Activated T-cell treated with anti-CD3 and anti-CD28 coated beads, Interleukin-2, amount 50 U/mL, for 24 hours (primary cell): ENCODE measurements around the gene GTPBP4.
A peak's percentile ranks its signal among the peaks of the same experiment; 100 is the strongest.

Source experiments
- DNase-seq: peaks from one replicate; pipeline ENCODE4 v3.0.0-alpha.2; 2020
- H3K27ac Mint-ChIP-seq: 2 replicates; pipeline ENCODE4 v1.8.0; 2020; ENCODE audit warnings: mild to moderate bottlenecking, mixed read lengths
- H3K27me3 Mint-ChIP-seq: 2 replicates; pipeline ENCODE4 v1.8.0; 2020; ENCODE audit warnings: mixed read lengths
- H3K36me3 Mint-ChIP-seq: 2 replicates; pipeline ENCODE4 v1.8.0; 2020; ENCODE audit warnings: low read depth, mixed read lengths
- H3K4me1 Mint-ChIP-seq: 2 replicates; pipeline ENCODE4 v1.8.0; 2020; ENCODE audit warnings: low read depth, mixed read lengths
- H3K4me3 Mint-ChIP-seq: 2 replicates; pipeline ENCODE4 v1.8.0; 2020; ENCODE audit warnings: mild to moderate bottlenecking, moderate library complexity, mixed read lengths
- H3K9me3 Mint-ChIP-seq: 2 replicates; pipeline ENCODE4 v1.8.0; 2020; ENCODE audit warnings: mixed read lengths

Gene GTPBP4

DNA sequence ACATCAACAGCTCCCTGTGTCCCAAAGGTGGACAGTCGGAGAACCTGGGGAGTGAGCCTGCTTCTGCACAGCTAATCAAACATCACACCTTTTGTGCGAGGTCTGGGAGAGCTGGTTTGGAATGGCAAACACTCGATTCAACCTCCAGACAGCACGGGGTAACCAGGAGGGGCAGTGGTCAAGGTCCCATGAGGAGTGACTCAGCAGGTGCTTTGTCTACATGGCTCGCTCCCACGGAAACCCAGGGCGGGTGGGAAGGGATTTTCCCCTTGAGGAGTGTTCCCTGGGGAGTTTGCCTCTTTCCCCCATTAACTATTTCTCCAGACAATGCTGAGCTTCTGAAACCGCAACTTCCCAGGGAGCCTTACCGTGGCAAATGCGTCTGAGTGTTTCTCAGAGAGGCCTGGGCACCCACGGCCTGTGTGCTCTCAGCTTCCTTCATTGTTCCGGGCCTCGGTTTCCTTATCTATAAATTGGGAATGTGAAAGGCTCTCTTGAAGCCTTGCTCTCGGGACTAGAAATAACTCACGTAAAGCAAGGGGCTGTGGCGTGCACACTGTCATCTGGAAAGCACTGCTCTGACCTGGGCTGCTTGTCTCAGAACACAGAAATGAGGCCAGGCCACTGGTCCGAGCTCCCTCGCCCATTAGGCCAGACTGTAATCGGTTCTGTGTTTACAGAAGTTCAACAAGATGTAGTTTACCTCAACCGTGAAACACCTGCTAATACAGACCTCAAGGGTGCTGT, 14.0 kb upstream of the GTPBP4 start:
- H3K9me3 Mint-ChIP-seq: peaks cover 8% of the 10 kb centered on the region
- no peak overlapping the region for H3K4me3 Mint-ChIP-seq
- no peak overlapping the region for H3K27ac Mint-ChIP-seq
- DNase-seq: no peak
- H3K27me3 Mint-ChIP-seq: peaks cover 2% of the 10 kb centered on the region
- peaks cover 1% of the 10 kb centered on the region for H3K36me3 Mint-ChIP-seq
- H3K4me1 Mint-ChIP-seq: no peaks in the 10 kb centered on the region

- H3K4me3 Mint-ChIP-seq: no peak overlapping the region
- no peaks in the 10 kb centered on the region for H3K27me3 Mint-ChIP-seq
- no peak for DNase-seq
- no peak overlapping the region for H3K27ac Mint-ChIP-seq
- peaks cover 3% of the 10 kb centered on the region for H3K36me3 Mint-ChIP-seq
- peaks cover 9% of the 10 kb centered on the region for H3K9me3 Mint-ChIP-seq
- H3K4me1 Mint-ChIP-seq: no peaks in the 10 kb centered on the region
Observed at GRCh38 chr10:974785-975074, 13.5 kb upstream of the GTPBP4 start.

- no peak for DNase-seq
- peaks cover 16% of the 10 kb centered on the region for H3K36me3 Mint-ChIP-seq
- no peaks in the 10 kb centered on the region for H3K4me1 Mint-ChIP-seq
- no peak overlapping the region for H3K4me3 Mint-ChIP-seq
- H3K27me3 Mint-ChIP-seq: no peaks in the 10 kb centered on the region
- peaks cover 18% of the 10 kb centered on the region for H3K9me3 Mint-ChIP-seq
- H3K27ac Mint-ChIP-seq: no peak overlapping the region
Observed at GRCh38 chr10:976316-976715, 11.9 kb upstream of the GTPBP4 start.

DNA sequence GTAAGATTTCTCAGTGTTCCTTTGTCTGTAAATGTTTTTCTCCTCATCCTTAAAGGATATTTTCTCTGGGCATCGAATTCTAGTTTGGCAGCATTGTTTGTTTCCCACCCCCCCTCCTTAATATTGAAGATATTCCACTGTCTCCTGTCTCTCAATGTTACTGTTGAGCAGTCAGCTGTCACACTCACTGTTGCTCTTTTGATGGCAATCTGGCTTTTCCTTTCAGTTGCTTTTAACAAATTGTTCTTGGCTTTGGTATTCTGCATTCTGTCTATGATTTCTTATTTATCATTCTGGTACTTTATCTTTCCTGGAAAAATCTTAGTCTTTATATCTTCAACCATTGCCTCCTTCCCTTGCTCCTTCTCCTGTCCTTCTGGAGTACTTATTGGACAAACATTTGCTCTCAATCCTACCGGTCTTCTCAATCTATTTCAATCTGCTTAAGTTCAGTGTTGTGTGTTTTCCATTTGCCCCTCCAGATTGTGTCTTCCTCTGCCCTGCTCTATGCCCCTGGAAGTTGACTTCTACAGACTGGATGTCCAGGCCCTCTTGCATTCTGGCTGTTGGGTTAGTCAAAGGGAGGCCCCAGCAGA, 9.3 kb upstream of the GTPBP4 start:
- Mint-ChIP-seq H3K4me3 (no peak overlapping the region), H3K27ac (no peak overlapping the region), H3K9me3 (peaks cover 18% of the 10 kb centered on the region), H3K36me3 (peaks cover 16% of the 10 kb centered on the region), H3K4me1 (no peaks in the 10 kb centered on the region), H3K27me3 (no peaks in the 10 kb centered on the region)
- no peak for DNase-seq

GRCh38 chr10:980468-981093, 7.7 kb upstream of the GTPBP4 start:
- peaks cover 18% of the 10 kb centered on the region for H3K9me3 Mint-ChIP-seq
- H3K36me3 Mint-ChIP-seq: peaks cover 16% of the 10 kb centered on the region
- H3K27me3 Mint-ChIP-seq: no peaks in the 10 kb centered on the region
- H3K4me1 Mint-ChIP-seq: no peaks in the 10 kb centered on the region
- H3K27ac Mint-ChIP-seq: no peak overlapping the region
- DNase-seq: no peak
- H3K4me3 Mint-ChIP-seq: no peak overlapping the region

DNA sequence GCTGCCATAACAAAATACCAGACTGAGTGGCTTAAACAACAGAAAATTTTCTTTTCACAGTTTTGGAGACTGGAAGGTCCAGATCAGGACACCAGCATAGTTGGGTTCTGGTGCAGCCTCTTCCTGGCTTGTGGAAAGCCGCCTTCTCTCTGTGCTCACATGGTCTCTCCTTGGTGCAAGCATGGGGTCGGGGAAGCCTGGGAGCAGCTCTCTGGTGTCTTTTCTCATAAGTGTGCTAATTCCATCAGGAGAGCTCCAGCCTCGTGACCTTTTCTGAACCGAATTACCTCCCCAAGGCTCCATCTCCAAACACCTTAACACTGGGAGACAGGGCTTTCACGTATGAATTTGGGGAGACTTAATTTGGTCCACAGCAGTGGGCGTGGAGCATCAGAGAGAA, 4.8 kb upstream of the GTPBP4 start:
- peaks cover 15% of the 10 kb centered on the region for H3K4me1 Mint-ChIP-seq
- peaks cover 20% of the 10 kb centered on the region for H3K36me3 Mint-ChIP-seq
- H3K27me3 Mint-ChIP-seq: no peaks in the 10 kb centered on the region
- no peak overlapping the region for H3K4me3 Mint-ChIP-seq
- no peak for DNase-seq
- peaks cover 15% of the 10 kb centered on the region for H3K9me3 Mint-ChIP-seq
- no peak overlapping the region for H3K27ac Mint-ChIP-seq

DNA sequence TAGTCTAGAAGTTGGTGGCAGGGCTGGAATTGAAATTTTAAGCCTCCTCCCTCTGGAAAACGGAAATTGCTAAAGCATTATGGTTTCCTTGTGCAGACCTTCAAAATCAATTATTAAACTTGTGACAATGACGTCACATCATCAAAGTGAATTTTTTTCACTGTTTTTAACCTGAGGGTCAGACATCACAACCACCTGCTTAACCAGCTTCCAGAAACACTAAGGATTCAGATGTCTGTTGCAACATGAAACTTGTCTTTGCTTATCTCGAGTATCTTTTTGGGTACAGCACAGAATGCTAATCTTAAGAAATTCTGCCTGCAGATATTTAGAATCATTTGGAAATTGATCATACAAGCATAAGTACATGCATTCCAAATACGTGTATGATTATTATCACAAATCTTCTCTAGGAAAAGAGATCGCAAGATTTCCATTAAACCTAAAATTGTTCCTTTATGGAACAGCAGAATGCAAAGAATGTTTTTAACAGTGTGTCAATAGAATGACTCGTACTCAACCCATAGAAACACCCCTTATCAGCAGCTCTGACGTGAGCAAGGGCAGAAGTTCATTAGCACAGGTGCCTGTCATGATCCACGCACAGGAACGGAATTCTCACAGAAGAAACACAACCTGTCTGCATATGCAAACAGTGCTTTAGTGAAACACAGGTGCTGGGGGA, 4.1 kb upstream of the GTPBP4 start:
- no peak for DNase-seq

DNA sequence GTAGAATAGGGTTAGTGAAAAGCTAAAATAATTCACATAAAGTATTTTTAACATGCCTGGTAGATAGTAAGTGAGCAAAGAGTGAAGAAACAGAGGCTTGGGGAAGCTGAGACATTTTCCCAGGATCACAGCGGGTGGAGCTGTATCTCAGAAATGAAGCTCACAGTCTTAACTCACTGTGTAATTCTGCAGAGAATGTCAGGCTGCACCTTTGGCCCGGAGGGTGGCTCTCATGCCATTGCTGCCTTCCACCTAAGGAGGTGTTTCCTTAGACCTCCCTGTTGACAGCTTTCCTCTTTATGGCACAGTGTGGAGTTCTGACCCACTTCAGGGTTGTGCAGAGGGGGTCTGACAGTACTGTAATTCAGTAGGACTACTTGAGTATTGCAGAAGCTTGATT, 2.9 kb upstream of the GTPBP4 start:
- no peaks in the 10 kb centered on the region for H3K27me3 Mint-ChIP-seq
- H3K9me3 Mint-ChIP-seq: peaks cover 9% of the 10 kb centered on the region
- no peak overlapping the region for H3K27ac Mint-ChIP-seq
- peaks cover 30% of the 10 kb centered on the region for H3K4me1 Mint-ChIP-seq
- no peak for DNase-seq
- no peak overlapping the region for H3K4me3 Mint-ChIP-seq
- peaks cover 34% of the 10 kb centered on the region for H3K36me3 Mint-ChIP-seq

More for the DNA sequence above, 4.1 kb upstream of the GTPBP4 start:
- Mint-ChIP-seq H3K4me3 (no peak overlapping the region), H3K9me3 (peaks cover 10% of the 10 kb centered on the region), H3K4me1 (peaks cover 18% of the 10 kb centered on the region), H3K27me3 (no peaks in the 10 kb centered on the region), H3K36me3 (peaks cover 27% of the 10 kb centered on the region), H3K27ac (no peak overlapping the region)

GRCh38 chr10:986137-986825, 2.0 kb upstream of the GTPBP4 start:
- Mint-ChIP-seq H3K9me3 (no peaks in the 10 kb centered on the region), H3K27ac (no peak overlapping the region)
- DNase-seq: no peak

DNA sequence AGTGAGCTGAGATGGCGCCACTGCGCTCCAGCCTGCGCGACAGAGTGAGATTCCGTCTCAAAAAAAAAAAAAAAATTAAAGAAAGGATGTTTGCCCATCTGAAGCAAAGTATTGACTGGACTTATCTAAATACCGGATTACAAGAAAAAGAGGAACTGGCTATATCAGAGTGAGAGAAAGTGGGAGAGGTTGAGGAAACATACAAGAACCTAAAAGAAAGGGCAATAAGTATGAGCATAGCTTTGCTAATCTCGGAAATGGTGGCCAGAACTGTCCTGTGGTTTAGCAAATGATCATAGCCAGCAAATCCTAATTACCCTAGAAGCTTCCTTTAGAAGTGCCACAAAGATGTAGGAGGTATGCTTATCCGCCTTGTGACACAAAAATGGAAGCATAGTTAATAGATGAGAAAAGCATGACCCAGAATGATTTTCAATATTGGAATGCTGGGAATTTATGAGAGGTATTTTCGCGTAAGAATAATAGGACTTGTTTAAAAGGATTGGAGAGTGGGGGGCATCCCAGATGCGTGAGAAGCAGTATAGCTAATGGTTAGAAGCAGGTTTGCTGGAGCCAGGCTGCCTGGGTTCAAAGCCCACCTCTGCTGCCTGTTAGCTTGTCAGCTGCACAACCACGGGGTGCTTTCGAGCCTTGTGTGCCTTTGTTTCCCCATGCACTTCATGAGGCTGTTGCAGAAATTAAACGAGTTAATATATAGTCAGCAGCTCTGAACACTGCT, 1.2 kb upstream of the GTPBP4 start:
- no peaks in the 10 kb centered on the region for H3K9me3 Mint-ChIP-seq

More at GRCh38 chr10:986137-986825, 2.0 kb upstream of the GTPBP4 start:
- Mint-ChIP-seq H3K4me3 (peak overlapping the region; percentile 97), H3K27me3 (no peaks in the 10 kb centered on the region), H3K4me1 (peaks cover 39% of the 10 kb centered on the region), H3K36me3 (peaks cover 34% of the 10 kb centered on the region)

GRCh38 chr10:987620-987869, 689 bp upstream of the GTPBP4 start:
- H3K27ac Mint-ChIP-seq: peak overlapping the region; percentile 99
- peak overlapping the region; percentile 97 for H3K4me3 Mint-ChIP-seq
- peaks cover 44% of the 10 kb centered on the region for H3K4me1 Mint-ChIP-seq
- peaks cover 44% of the 10 kb centered on the region for H3K36me3 Mint-ChIP-seq
- H3K27me3 Mint-ChIP-seq: no peaks in the 10 kb centered on the region
- H3K9me3 Mint-ChIP-seq: no peaks in the 10 kb centered on the region
- no peak for DNase-seq

More for the DNA sequence above, 1.2 kb upstream of the GTPBP4 start:
- Mint-ChIP-seq H3K36me3 (peaks cover 39% of the 10 kb centered on the region), H3K27me3 (no peaks in the 10 kb centered on the region), H3K27ac (peak overlapping the region; percentile 99), H3K4me1 (peaks cover 41% of the 10 kb centered on the region), H3K4me3 (peak overlapping the region; percentile 97)
- DNase-seq: no peak

DNA sequence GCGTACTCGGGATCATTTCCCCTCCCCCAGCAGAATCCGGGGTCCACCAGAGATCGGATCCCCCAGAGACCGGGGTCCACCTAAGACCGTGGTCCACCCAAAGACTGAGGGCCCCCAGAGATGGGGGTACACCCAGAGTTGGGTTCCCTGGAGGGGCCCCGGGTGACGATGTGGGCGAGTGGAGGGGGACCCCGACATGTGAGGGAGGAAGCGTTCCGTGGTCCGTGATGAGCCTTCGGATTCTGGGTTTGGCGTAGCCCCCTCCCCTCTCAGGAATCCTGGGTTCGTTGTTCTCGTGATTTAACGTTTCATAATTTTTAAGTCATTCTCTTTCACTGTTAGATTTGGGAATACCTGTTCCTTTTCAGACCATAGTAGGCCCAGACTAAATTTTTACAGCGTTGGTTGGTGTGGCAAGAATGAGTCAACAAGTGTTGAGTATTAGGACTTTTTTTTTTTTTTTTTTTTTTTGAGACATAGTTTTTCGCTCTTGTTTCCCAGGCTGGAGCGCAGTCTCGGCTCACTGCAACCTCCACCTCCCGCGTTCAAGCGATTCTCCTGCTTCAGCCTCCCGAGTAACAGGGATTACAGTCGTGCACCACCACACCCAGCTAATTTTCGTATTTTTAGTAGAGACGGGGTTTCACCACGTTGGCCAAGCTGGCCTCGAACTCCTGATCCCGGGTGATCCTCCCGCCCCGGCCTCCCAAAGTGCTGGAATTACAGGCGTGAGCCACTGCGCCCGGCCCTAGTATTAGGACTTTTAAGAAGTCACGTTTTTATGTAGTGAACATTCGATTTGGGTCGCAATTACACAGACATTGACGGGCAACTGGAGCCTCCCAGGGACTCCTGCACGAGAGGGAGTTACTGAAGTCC, 672 bp downstream of the GTPBP4 start:
- H3K4me3 Mint-ChIP-seq: peak overlapping the region; percentile 97
- DNase-seq: no peak
- peaks cover 50% of the 10 kb centered on the region for H3K4me1 Mint-ChIP-seq
- H3K27ac Mint-ChIP-seq: peak overlapping the region; percentile 99
- H3K9me3 Mint-ChIP-seq: no peaks in the 10 kb centered on the region
- H3K36me3 Mint-ChIP-seq: peaks cover 57% of the 10 kb centered on the region
- H3K27me3 Mint-ChIP-seq: no peaks in the 10 kb centered on the region

GRCh38 chr10:990808-991207, 2.6 kb downstream of the GTPBP4 start:
- DNase-seq: no peak
- Mint-ChIP-seq H3K36me3 (peaks cover 76% of the 10 kb centered on the region), H3K4me1 (peaks cover 52% of the 10 kb centered on the region), H3K27ac (peak overlapping the region; percentile 99), H3K27me3 (no peaks in the 10 kb centered on the region), H3K4me3 (peak overlapping the region; percentile 97), H3K9me3 (no peaks in the 10 kb centered on the region)
